IPS DF 4.7 (cell line): Measurements from ENCODE around the gene CNTN4.

Experiments used
- DNase-seq: peaks from one replicate; pipeline ENCODE4 v3.0.0-alpha.2; 2013; ENCODE audit warnings: low spot score; ENCODE audit errors: extremely low read depth

CNTN4 gene

GRCh38 chr3:3085782-3086181 is 987.1 kb downstream of the CNTN4 start:
- DNase-seq, result no peak

DNA sequence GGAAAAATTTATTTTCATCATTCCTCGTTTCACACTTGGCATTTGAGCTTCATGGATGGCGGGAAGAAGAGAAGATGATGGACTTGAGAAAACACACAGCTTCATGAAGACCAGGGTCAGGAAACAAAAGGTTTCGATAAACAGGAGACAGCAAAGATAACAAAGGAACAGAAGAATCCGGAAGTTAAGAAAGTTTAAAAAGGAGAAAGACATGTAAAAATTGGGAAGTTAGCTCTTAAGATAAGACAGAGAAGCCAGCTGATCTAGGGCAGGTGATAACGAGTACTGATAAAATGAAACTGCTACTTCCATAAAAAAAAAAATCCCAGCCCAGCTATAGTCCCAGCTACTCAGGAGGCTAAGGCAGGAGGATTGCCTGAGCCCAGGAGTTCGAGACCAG is 987.6 kb downstream of the CNTN4 start:
- DNase-seq, result no peak

- no peak for DNase-seq
Observed at GRCh38 chr3:3087279-3087678, 988.6 kb downstream of the CNTN4 start.

DNA sequence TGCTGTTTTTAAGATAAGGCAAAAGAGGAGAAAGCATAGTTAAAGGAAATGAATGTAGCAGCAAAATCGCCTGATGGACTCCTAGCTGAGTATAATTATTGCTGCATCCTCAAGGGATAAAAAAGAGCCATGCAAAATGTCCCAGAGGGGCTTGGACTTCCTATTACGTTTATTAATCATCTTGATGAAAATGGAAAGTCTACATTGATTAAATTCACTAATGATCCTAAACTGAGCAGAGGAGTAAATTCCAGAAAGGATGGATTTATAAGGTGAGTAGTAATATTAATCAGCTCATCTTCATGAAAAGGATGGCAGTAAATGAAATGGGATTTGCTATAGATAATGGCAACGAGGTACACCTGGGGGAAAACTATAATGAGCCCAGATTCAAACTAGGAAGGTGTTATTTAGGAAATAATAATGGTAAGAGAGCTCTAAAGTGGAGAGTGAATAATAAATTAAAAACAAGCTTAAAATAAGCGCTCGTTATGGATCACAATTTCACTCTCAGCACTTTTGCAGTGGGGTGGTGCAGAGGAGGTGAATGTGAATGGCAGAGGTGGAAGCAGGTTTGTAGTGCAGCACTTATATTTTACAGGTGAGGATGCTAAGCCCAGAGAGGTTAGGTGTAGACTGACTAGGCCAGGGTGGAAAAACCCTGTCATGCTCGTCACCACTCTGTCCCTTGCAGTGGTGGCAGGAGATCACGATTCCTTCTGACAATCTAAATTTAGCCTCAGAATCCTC is 989.2 kb downstream of the CNTN4 start:
- DNase-seq, result no peak

DNA sequence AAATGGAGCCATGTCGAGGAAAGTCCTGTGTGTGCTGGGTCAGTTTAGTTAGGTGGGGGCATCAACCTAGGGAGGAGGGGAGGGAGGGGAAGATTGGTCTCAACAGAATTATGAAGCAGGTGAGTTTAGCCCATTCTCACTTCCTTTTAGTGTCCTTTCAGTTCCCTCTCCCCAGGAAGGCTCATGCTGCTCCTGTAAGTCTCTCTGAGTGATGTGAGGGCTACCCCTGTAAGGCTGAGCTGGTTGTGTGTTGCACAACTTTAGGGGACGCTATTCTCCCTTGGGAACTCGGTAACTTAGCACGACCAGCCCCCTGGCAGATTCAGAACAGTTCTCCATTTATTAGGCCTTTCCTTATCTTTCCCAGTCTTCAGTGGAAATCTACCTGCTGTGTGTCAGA is 990.4 kb downstream of the CNTN4 start:
- DNase-seq, result no peak

- no peak for DNase-seq
Observed at GRCh38 chr3:3097958-3098357, 999.3 kb downstream of the CNTN4 start.

DNA sequence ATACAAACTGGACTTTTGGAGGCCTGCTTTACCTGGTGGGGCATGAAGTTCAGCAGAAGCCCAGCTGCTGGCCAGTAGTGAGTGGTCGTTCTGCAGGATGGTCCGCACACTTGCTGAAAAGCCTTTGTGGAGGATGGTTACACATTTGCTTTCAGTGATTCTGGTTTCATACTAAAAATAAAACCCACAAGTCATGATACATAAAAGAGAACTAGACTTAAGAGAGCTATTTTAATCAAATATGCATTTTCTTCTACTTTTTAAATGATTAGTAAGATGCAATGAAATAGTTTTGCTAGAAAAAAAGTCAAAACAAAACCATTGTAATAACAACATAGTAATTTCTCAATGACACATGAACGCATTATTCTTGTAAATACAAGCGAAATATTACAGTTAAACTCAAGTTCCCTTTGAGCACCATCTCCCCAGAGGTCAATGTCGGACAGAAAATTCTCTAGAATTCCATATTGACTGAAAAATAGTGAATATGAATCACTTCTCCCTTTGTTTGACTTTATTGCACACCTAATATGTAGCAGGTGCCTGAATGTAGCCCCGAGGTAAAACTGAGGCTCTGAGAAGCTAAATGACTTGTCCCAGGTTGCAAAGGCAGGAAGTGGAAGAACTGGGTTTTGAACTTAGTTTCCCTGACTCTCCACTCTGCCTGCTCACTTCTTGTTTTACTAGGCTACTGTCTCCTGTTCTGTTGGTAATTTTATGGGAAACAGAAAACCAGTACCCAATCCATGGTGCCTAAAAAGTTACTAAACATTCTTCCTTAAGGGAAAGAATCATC is 1003.2 kb downstream of the CNTN4 start:
- DNase-seq, result no peak

DNA sequence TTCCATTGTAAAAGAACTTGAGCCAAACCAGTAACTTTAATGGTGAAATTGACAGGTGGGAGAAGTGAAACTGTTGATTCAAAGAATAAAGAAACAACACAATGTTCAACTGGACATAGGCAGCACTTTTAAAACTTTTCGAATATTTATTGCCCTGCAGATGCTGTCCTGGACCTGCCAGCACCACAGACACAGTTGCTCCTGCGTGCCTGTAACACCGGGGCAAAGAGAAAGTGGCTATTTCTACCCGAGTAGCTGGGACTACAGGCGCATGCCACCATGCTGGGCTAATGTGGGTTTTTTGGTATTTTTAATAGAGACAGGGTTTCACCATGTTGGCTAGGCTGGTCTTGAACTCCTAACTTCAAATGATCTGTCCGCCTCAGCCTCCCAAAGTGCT is 1004.1 kb downstream of the CNTN4 start:
- no peak for DNase-seq

DNA sequence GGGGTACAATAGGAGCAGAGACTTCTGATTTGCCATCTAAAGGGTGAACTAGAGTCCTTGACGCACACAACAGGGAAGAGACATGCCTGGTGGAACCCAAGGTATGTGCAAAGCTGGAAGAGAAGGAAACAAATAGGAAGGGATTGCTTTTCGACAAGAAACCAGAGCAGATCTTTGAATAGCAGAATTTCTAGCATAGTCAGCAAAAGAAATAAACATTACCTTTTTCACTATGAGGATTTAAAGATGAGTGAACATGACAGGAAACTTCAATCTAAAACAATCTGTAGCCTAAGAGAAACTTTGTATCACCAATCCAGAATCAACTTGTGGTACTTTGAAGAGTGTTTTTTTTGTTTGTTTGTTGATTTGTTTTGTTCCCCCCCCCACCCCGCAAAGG is 1006.6 kb downstream of the CNTN4 start:
- DNase-seq, result no peak

DNA sequence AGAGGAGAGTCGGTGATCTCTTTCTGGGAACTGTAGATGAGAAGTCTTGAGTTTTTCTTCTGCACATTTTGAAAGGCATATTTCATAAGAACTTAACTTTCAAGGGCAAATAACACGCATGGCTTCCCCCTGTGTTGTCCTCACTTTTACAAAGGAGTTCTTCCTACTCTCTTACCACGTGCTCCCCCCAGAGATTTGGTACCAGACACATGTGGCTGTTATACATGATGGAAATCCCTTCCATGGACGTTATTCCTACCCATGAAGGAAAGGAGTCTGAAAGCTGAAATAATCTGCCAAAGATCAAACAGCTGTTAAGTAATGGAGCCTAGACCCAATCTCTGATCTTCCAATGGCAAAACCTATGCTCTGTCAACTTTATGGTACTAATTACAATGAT is 1007.1 kb downstream of the CNTN4 start:
- no peak for DNase-seq

DNA sequence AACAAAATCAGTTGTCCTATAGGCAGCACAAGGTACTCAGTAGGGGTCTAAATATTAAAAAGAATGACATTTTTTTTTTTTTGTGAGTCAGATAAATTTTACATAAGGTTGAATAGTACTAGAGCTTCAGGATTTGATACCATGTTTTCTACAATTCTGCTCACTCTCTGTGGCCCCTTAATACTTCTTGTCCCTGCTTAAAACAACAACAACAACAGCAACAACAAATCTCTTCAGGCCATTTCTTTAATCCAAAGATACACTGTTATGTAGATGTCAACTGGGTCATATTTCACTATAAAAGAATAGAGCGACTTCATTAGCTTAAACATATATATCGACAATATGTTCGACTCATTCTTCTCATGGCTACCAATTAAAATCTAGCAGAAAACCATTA is 1008.5 kb downstream of the CNTN4 start:
- DNase-seq, result no peak
